Stimulated activated CD8-positive, alpha-beta memory T cell treated with anti-CD3 and anti-CD28 coated beads, Interleukin-7, amount 100 ng/mL, for 24 hours (primary cell): Measurements from ENCODE around the gene RTL10.

Experiments used
- DNase-seq: peaks from one replicate; pipeline ENCODE4 v3.0.0-alpha.2; 2020; ENCODE audit warnings: low read depth

Gene RTL10

GRCh38 chr22:19823191-19823901 lies 31.3 kb downstream of the RTL10 start:
- no peak for DNase-seq

GRCh38 chr22:19822301-19823117 lies 32.2 kb downstream of the RTL10 start:
- DNase-seq = no peak

- DNase-seq = no peak
Measured at GRCh38 chr22:19821523-19822300, 33.0 kb downstream of the RTL10 start.

- DNase-seq = no peak
Measured at GRCh38 chr22:19820880-19821522, 33.7 kb downstream of the RTL10 start.

- DNase-seq = no peak
Measured at GRCh38 chr22:19819911-19820879, 34.5 kb downstream of the RTL10 start.

- DNase-seq = no peak
Measured at GRCh38 chr22:19819208-19819910, 35.3 kb downstream of the RTL10 start.

- DNase-seq = no peak
Measured at GRCh38 chr22:19818324-19819207, 36.1 kb downstream of the RTL10 start.

- no peak for DNase-seq
Measured at GRCh38 chr22:19816372-19817119, 38.1 kb downstream of the RTL10 start.

- DNase-seq = no peak
Measured at GRCh38 chr22:19815823-19816290, 38.8 kb downstream of the RTL10 start.

- DNase-seq = no peak
Measured at GRCh38 chr22:19815093-19815822, 39.4 kb downstream of the RTL10 start.

- no peak for DNase-seq
Measured at GRCh38 chr22:19814428-19814827, 40.2 kb downstream of the RTL10 start.

- DNase-seq = no peak
Measured at GRCh38 chr22:19812910-19813309, 41.8 kb downstream of the RTL10 start.

GRCh38 chr22:19811811-19812771 lies 42.6 kb downstream of the RTL10 start:
- no peak for DNase-seq

- DNase-seq = no peak
Measured at GRCh38 chr22:19811211-19811621, 43.5 kb downstream of the RTL10 start.

- DNase-seq = no peak
Measured at GRCh38 chr22:19810381-19811201, 44.1 kb downstream of the RTL10 start.

- DNase-seq = no peak
Measured at GRCh38 chr22:19809741-19810140, 44.9 kb downstream of the RTL10 start.
